ENCODE data around the gene WFIKKN2.
"Not testable (repeated sequence)": the region's sequence is repeated elsewhere in the genome, so short reads cannot be mapped to it uniquely, and the experiment has no call there.

WFIKKN2 gene

GRCh38 chr17:50803676-50804075 is 31.7 kb upstream of the WFIKKN2 start:
- H2BK12ac ChIP-seq (ENCODE audit: low read length) = no peak overlapping the region
- H3K36me3 ChIP-seq (ENCODE audit: control insufficient read depth in 1 of 2, insufficient read depth in 2 of 2, low read length in 2 of 2) = no peaks in the 10 kb centered on the region
- no peak overlapping the region for H2AFZ ChIP-seq (ENCODE audit: insufficient read depth, low read length, poor library complexity)
- H3K4ac ChIP-seq (ENCODE audit: low read depth, low read length) = no peak overlapping the region
- no peaks in the 10 kb centered on the region for H3K79me2 ChIP-seq (ENCODE audit: control insufficient read depth, insufficient read depth, low read length, poor library complexity)
- H3K9ac ChIP-seq (ENCODE audit: low read length) = no peak overlapping the region
- H4K12ac ChIP-seq (ENCODE audit: low read depth, low read length) = no peak overlapping the region
- no peak overlapping the region for H2AK5ac ChIP-seq (ENCODE audit: low read length)
- H4K91ac ChIP-seq (ENCODE audit: low read depth, low read length) = no peak overlapping the region
- H4K8ac ChIP-seq (ENCODE audit: low read depth, low read length) = no peak overlapping the region
- H3K27me3 ChIP-seq (ENCODE audit: insufficient read depth, low read length) = no peaks in the 10 kb centered on the region
- H3K14ac ChIP-seq (ENCODE audit: low read length) = no peak overlapping the region
- DNase-seq = no peak
- peaks cover 10 to 14% of the 10 kb centered on the region in 2 experiments for H3K4me1 ChIP-seq (ENCODE audit: control insufficient read depth in 1 of 2, insufficient read depth in 2 of 2, low read length in 2 of 2)
- H2BK120ac ChIP-seq (ENCODE audit: insufficient read depth, low read length, poor library complexity) = no peak overlapping the region
- WGBS (ENCODE audit: extremely low coverage, insufficient coverage, insufficient read length) = no CpG with 5 or more reads among the region's 6 CpGs
- H3K18ac ChIP-seq (ENCODE audit: low read length) = no peak overlapping the region
- H3K4me3 ChIP-seq (ENCODE audit: low read depth, low read length) = no peak overlapping the region
- no peak overlapping the region for H3K23ac ChIP-seq (ENCODE audit: low read length)
- peaks cover 6% of the 10 kb centered on the region for H3K79me1 ChIP-seq (ENCODE audit: low read length)
- no peak overlapping the region for H3K4me2 ChIP-seq (ENCODE audit: low read length)
- no peaks in the 10 kb centered on the region for H3K9me3 ChIP-seq (ENCODE audit: insufficient read depth, low read depth, low read length)
- H2BK5ac ChIP-seq (ENCODE audit: low read depth, low read length, poor library complexity) = no peak overlapping the region
- no peak overlapping the region for H3K27ac ChIP-seq (ENCODE audit: low read depth, low read length)

GRCh38 chr17:50804749-50805475 is 30.5 kb upstream of the WFIKKN2 start:
- DNase-seq; H3K14ac ChIP-seq (ENCODE audit: low read length); H3K4me1 ChIP-seq (ENCODE audit: control insufficient read depth in 1 of 2, insufficient read depth in 2 of 2, low read length in 2 of 2); H3K79me2 ChIP-seq (ENCODE audit: control insufficient read depth, insufficient read depth, low read length, poor library complexity); H3K9ac ChIP-seq (ENCODE audit: low read length); H3K79me1 ChIP-seq (ENCODE audit: low read length); H4K12ac ChIP-seq (ENCODE audit: low read depth, low read length); H2AFZ ChIP-seq (ENCODE audit: insufficient read depth, low read length, poor library complexity); H2BK12ac ChIP-seq (ENCODE audit: low read length); H3K4ac ChIP-seq (ENCODE audit: low read depth, low read length); H2BK5ac ChIP-seq (ENCODE audit: low read depth, low read length, poor library complexity); H3K27me3 ChIP-seq (ENCODE audit: insufficient read depth, low read length); H3K9me3 ChIP-seq (ENCODE audit: insufficient read depth, low read depth, low read length); H3K23ac ChIP-seq (ENCODE audit: low read length); H2BK120ac ChIP-seq (ENCODE audit: insufficient read depth, low read length, poor library complexity); H3K36me3 ChIP-seq (ENCODE audit: control insufficient read depth in 1 of 2, insufficient read depth in 2 of 2, low read length in 2 of 2); H3K4me3 ChIP-seq (ENCODE audit: low read depth, low read length); H4K8ac ChIP-seq (ENCODE audit: low read depth, low read length); H3K27ac ChIP-seq (ENCODE audit: low read depth, low read length); H3K18ac ChIP-seq (ENCODE audit: low read length); H3K4me2 ChIP-seq (ENCODE audit: low read length); H2AK5ac ChIP-seq (ENCODE audit: low read length): not testable (repeated sequence)
- no CpG with 5 or more reads among the region's 13 CpGs for WGBS (ENCODE audit: extremely low coverage, insufficient coverage, insufficient read length)
- H4K91ac ChIP-seq (ENCODE audit: low read depth, low read length) = peak overlapping the region; percentile 26

GRCh38 chr17:50805486-50805885 is 29.9 kb upstream of the WFIKKN2 start:
- H3K4me2 ChIP-seq (ENCODE audit: low read length) = no peak overlapping the region
- WGBS (ENCODE audit: extremely low coverage, insufficient coverage, insufficient read length) = no CpG with 5 or more reads among the region's 6 CpGs
- no peak for DNase-seq
- no peak overlapping the region for H3K14ac ChIP-seq (ENCODE audit: low read length)
- H2BK12ac ChIP-seq (ENCODE audit: low read length) = peak overlapping the region; percentile 29
- no peak overlapping the region for H2BK120ac ChIP-seq (ENCODE audit: insufficient read depth, low read length, poor library complexity)
- no peaks in the 10 kb centered on the region for H3K79me1 ChIP-seq (ENCODE audit: low read length)
- no peaks in the 10 kb centered on the region for H3K79me2 ChIP-seq (ENCODE audit: control insufficient read depth, insufficient read depth, low read length, poor library complexity)
- H3K4me3 ChIP-seq (ENCODE audit: low read depth, low read length) = no peak overlapping the region
- H3K27ac ChIP-seq (ENCODE audit: low read depth, low read length) = no peak overlapping the region
- H2AK5ac ChIP-seq (ENCODE audit: low read length) = no peak overlapping the region
- no peak overlapping the region for H3K4ac ChIP-seq (ENCODE audit: low read depth, low read length)
- H3K4me1 ChIP-seq (ENCODE audit: control insufficient read depth in 1 of 2, insufficient read depth in 2 of 2, low read length in 2 of 2) = peaks cover 0 to 6% of the 10 kb centered on the region in 2 experiments
- no peak overlapping the region for H2BK5ac ChIP-seq (ENCODE audit: low read depth, low read length, poor library complexity)
- no peak overlapping the region for H3K18ac ChIP-seq (ENCODE audit: low read length)
- H4K91ac ChIP-seq (ENCODE audit: low read depth, low read length) = peak overlapping the region; percentile 26
- H3K27me3 ChIP-seq (ENCODE audit: insufficient read depth, low read length) = no peaks in the 10 kb centered on the region
- no peak overlapping the region for H3K23ac ChIP-seq (ENCODE audit: low read length)
- H3K9ac ChIP-seq (ENCODE audit: low read length) = no peak overlapping the region
- H3K9me3 ChIP-seq (ENCODE audit: insufficient read depth, low read depth, low read length) = no peaks in the 10 kb centered on the region
- H3K36me3 ChIP-seq (ENCODE audit: control insufficient read depth in 1 of 2, insufficient read depth in 2 of 2, low read length in 2 of 2) = no peaks in the 10 kb centered on the region
- H2AFZ ChIP-seq (ENCODE audit: insufficient read depth, low read length, poor library complexity) = no peak overlapping the region
- H4K12ac ChIP-seq (ENCODE audit: low read depth, low read length) = no peak overlapping the region
- H4K8ac ChIP-seq (ENCODE audit: low read depth, low read length) = no peak overlapping the region

- Histone ChIP-seq H2BK12ac (ENCODE audit: low read length) (peak overlapping the region; percentile 51), H4K91ac (ENCODE audit: low read depth, low read length) (peak overlapping the region; percentile 61), H3K79me2 (ENCODE audit: control insufficient read depth, insufficient read depth, low read length, poor library complexity) (no peaks in the 10 kb centered on the region), H2AFZ (ENCODE audit: insufficient read depth, low read length, poor library complexity) (no peak overlapping the region), H3K27me3 (ENCODE audit: insufficient read depth, low read length) (no peaks in the 10 kb centered on the region), H3K9me3 (ENCODE audit: insufficient read depth, low read depth, low read length) (no peaks in the 10 kb centered on the region), H3K18ac (ENCODE audit: low read length) (peak overlapping the region; percentile 35), H3K14ac (ENCODE audit: low read length) (no peak overlapping the region), H3K4me3 (ENCODE audit: low read depth, low read length) (no peak overlapping the region), H3K9ac (ENCODE audit: low read length) (no peak overlapping the region), H3K79me1 (ENCODE audit: low read length) (no peaks in the 10 kb centered on the region), H4K12ac (ENCODE audit: low read depth, low read length) (no peak overlapping the region), H2AK5ac (ENCODE audit: low read length) (peak overlapping the region; percentile 73), H4K8ac (ENCODE audit: low read depth, low read length) (no peak overlapping the region), H3K4me1 (ENCODE audit: control insufficient read depth in 1 of 2, insufficient read depth in 2 of 2, low read length in 2 of 2) (peaks cover 0 to 6% of the 10 kb centered on the region in 2 experiments), H3K23ac (ENCODE audit: low read length) (no peak overlapping the region), H2BK5ac (ENCODE audit: low read depth, low read length, poor library complexity) (peak overlapping the region; percentile 32), H3K36me3 (ENCODE audit: control insufficient read depth in 1 of 2, insufficient read depth in 2 of 2, low read length in 2 of 2) (no peaks in the 10 kb centered on the region), H3K4ac (ENCODE audit: low read depth, low read length) (no peak overlapping the region), H3K27ac (ENCODE audit: low read depth, low read length) (no peak overlapping the region), H3K4me2 (ENCODE audit: low read length) (no peak overlapping the region), H2BK120ac (ENCODE audit: insufficient read depth, low read length, poor library complexity) (peak overlapping the region; percentile 54)
- no CpG with 5 or more reads among the region's 11 CpGs for WGBS (ENCODE audit: extremely low coverage, insufficient coverage, insufficient read length)
- DNase-seq = no peak
Measured at GRCh38 chr17:50806141-50806643, 29.2 kb upstream of the WFIKKN2 start.

All from trophoblast cell (in vitro differentiated cells and primary cell).